HG03103 (cell line): ENCODE results near the gene TPSAB1.

ENCODE experiments used
- ATAC-seq: cut with Tn5 transposase; IDR thresholded peaks from one replicate; pipeline ENCODE4 v1.9.1; 2021; ENCODE audit warnings: low read depth; ENCODE audit not compliant: unreplicated experiment

The TPSAB1 gene

DNA sequence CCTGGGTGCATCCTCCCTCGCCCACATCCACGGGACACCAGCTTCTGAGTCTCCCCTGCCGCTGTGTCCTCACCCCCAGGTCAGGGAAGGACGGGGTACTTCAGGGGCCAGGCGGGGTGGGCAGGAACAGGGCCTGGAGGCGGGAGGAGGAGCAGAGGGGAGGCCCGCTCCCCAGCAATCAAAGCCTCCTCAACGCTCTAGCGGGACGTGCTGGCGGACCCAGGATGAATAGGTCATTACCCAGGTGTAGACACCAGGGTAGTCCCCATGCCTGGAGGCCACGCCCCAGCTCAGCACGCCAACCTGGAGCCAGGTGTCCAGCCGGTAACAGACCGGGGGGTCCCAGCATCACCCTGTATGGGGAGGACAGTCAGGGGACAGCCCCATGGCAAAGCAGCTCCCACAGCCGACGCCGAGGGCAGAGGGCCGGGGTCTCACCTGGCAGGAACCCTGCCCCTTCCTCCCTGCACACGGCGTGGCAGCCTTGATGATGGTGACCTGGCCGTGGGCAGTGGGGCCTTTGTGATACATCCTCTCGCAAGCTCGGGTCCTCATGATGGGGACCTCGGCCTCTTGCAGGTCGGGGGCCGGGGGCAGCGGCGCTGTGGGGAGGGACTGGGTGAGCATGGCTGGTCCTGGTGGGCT lies 39.6 kb downstream of the TPSAB1 start:
- no peak for ATAC-seq

DNA sequence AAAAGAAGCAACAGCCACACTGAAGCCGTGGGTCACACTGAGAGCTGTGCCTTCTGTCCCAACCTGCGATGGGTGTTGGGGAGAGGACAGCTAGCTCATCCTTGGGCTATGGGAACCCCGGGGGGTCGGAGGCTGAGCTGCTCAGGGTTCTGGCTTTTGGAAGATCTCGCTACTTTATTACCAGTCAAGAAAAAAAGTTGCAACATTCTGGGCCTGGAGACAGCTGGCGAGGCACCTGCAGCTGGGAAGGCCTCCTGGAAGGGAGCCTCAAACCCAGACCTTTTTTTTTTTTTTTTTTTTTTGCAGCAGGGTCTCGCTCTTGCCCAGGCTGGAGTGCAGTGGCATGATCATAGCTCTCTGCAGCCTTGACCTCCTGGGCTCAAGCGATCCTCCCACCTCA lies 40.3 kb downstream of the TPSAB1 start:
- ATAC-seq, result no peak

DNA sequence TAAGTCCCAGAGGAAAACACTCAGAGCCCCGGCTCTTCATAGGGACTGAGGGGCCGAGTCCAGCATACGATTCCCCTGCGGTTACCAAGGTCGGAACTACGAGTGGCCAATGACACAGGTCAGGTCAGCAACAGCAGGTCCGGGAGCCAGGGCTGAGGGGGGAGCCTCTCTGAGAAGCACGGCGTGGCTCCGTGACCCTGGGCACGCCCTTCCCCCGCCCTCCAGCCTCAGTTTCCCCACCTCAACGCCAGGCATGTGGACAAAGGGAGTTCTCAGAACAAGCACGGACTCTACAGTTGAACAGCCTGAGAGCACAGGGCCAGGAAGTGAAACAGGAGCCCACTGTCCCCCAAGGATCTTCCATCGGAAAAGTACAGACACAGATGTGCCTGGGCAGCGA lies 41.0 kb downstream of the TPSAB1 start:
- no peak for ATAC-seq

DNA sequence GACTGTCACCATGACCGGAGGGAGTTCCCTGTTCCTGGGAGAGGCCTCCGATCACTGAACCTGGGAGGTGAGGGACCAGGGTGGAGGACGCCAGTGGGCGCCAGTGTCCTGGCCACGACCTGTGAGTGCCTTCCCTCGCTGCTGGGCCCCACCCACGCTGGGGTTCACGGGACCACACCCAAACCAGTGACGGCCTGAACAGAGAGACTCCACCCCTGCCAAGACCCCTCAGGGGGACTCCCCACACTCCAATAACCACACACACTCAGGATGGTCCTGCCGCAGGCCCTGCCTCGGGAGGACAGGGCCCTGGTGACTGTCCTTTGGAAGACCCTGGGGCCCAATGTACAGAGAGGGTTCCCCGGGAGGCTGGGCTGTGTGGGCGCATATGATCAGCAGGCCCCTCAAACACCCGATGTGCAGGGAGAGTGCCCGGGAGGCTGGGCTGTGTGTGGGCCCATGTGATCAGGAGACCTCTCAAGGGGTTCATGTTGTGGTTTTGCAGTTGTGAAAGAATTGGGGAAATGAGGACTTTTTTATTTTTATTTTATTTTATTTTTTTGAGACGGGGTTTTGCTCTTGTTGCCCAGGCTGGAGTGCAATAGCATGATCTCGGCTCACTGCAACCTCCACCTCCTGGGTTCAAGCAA lies 41.9 kb downstream of the TPSAB1 start:
- no peak for ATAC-seq

DNA sequence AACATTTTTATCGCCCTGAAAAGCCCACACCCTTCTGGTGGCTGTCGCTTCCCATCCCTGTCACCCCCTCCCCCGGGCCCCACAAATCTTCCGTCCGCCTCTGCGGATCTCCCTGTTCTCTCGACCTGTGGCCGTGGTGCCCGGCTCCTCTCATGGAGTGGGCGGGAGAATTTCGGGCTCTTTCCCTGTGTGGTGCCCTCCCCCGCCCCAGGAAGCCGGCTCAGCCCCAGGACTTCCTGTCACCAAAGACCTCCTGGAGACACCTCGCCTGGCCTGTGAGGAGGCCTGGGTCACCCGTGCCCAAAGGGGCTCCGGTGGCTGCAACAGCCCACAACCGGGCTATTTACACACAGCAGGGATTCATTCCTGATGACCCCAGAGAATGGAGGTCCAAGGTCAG lies 42.8 kb downstream of the TPSAB1 start:
- ATAC-seq, result no peak

DNA sequence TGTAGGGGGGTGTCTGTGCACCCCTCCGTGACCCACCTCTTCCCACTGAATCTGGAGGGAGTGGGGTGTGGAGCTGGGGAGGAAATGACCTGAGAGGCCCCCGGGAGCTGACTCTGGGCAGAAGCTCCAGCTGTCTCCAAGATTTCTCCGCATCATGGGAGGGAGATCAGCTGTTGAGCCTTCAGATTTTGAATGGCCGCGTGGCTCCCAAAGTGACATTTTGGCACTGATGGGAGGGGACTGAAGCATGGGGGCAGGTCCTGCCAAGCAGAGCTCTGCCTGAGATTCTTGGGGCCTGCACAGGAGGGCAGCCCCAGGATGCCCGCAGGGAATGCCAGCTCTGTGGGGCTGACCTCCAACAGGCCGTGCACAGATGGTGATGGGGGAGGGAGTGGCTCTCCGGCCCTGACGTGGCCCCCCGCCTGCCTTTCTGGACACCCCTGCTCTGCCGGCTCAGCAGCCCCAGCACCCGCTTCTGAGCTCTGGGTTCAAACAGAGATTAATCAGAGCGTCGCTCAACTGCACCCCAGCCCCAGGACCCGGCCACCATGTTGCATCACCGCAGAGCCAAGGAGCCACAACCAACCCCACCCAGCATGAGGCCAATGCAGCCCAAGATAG lies 43.6 kb downstream of the TPSAB1 start:
- no peak for ATAC-seq

DNA sequence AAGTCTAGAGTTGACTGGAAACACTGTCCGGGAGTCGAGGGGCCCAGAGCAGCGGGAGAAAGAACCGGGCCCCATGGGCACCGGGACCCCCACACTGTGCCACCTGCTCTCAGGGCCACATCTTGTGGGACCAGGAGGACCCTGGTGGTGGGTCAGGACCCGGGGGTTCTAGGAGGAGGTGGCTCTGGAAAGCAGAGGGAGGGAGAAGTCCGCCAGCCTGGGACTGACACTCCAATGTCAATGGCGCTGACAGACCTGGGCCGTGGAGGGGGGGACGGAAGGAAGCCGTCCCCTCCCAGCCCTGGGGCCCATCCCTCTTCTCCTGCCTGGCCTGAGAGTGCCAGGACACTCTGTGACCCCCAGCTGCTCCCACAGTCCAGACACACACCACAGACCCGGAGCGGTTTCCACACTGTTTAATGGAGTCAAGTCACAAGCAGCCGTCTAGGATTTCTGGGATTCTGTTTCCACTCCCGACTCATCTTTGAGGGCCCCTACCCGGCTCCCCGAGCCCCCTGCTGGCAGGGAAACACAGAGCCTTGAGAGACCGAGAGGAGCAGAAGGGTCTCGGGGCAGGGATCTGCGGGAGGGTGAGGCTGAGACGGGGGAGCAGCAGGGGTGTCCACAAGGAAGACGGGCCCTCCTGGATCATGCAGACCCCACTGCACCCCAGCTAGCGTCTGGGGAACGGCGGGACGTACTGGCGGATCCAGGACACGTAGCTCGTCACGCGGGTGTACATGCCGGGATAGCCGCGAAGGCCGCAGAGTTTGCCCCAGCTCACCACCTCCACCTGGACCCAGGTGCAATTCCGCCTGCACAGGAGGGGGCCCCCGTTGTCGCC lies 45.4 kb downstream of the TPSAB1 start:
- ATAC-seq, result no peak

DNA sequence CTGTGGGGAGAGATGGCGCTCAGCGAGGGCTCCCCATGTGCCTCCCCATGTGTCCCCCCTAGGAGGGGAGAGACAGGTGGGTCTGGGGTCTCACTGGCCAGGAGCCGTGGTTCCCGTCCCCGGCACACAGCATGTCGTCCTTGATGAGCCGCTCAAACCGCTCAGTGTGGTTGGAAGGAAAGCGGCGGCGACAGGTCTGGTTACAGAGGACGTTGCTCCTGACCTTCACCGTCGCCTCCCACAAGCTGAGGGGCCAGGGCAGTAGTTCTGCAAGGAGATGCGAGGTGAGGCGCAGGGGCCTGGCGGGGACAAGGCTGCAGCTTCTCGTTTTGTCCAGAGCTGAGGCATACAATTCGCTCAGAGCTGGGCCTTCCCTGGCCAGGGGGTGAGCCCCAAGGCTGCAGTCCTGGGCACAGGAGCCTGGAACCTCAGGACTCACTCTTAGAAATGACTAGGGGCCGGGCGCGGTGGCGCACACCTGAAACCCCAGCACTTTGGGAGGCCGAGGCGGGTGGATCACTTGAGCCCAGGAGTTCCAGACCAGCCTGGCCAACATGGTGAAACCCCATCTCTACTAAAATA lies 46.1 kb downstream of the TPSAB1 start:
- no peak for ATAC-seq

DNA sequence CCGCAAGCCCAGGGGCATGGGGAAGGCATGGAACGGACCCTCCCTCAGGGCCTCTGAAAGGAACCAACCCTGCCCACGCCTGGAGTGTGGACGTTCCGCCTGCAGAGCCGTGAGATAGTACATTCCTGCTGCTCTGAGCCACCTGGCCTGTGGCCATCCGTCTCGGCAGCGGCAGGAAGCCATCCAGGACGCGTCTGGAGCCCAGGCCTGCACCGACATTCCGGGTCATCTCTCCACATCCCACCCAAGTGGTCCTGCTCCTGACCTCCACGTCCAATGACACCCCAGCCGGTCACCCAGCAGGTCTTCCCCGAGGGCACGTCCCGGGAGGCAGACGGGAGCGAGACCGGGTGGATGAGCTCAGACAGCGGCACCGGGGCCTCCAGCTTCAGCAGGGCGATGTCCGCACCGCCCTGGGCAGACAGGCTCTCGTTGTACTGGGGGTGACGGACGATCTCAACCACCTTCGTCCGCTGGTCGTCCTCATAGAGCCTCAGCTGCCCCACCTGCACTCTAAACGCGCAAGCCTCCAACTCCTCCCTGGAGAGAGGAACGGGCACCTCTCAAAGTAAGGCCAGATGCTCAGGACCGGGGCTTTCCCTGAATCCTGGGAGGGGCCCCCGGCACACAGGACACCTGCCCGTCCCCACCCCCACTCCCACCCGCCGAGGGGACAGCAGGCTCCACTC lies 47.6 kb downstream of the TPSAB1 start:
- no peak for ATAC-seq

DNA sequence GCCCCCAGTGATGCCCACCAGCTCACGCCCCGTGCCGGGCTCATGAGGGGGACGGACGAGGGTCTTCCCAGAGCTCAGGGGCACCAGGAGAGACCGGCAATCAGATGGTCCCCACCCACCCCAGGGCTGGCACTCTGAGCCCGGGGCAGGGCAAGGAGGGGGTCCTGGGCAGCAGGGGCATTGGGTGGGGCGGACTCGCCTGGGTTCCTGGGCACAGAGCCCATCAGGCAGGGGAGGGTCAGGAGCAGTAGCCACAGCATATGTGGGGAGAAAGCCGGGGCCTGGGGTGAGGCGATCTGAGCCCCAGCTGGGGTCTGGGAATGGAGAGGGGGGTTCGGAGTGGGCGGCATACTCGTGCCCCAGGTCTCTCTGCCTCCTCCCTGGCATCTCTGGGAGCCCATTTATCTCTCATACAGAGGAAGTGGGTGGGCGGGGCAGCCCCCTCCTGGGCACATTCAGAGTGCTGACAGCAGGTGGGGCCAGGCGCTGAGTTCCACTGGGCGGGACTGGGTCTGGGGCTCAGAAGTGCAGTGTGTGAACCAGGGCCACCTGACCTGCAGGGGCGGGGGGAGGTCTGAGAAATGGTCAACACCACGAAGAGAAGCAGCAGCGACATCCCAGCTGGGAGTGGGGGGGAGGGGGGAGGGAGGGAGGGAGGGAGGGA lies 48.4 kb downstream of the TPSAB1 start:
- no peak for ATAC-seq

DNA sequence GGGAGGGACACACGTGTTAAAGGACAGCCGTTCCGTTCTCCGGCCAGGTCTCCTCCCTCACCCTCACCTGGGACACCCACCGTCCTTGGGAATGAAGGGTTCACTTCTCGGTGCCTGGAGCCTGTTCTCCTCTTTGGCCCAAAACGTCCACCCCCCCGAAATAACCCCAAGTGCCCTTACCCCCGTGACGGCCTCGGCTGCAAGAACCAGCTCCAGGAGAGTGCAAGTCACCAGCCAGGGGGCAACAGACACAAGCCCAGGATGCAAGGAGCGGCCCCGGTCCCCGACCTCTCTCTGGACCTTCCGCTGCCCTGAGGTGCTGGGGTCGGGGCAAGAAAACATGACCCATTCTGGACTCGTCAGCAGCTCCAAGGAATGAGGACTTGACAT lies 49.0 kb downstream of the TPSAB1 start:
- ATAC-seq, result no peak

DNA sequence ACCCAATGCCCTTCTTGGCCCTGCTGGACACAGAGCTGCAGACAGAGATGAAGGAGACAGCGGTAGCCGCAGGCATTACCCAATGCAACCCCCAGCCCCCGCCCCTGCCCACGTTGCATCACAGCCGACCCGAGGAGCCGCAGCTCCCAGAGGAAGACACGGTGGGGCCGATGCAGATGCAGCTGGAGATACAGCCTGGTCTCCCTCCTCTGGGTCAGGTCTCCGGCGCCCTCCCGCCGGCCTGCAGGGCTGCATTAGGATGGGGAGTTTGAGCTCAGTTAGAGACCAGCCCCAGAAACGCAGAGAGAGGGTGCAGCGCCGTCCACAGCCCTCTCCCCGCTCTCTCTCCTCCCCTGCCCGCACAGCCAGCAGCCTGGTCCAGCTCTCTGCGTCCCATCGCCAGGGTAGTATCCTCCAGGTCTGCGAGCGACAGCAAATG lies 49.6 kb downstream of the TPSAB1 start:
- no peak for ATAC-seq

DNA sequence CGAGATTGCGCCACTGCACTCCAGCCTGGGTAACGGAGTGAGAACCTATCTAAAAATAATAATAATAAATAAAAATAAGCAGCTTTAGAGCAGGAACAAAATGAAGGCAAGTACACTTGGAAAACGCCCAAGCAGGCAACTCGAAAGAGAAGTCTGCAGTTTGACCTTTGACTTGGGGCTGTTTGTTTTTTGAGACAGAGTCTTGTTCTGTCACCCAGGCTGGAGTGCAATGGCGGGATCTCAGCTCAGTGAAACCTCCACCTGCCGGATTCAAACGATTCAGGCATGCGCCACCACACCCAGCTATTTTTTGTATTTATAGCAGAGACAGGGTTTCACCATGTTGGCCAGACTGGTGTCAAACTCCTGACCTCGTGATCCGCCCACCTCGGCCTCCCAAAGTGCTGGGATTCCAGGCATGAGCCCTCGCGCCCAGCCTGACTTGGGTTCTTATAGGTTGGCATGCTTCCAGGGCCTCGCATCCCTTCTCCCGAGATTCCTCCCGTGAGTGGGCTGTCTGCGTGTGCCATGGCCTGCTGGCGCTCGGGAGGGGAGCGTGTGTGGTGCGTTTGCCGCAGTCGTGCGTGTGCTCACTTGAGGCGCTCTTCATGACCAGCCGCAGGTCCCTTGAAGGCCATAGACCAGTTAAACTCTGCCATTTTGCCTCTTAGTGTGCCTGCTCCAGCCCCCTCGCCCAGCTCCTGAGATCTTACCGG lies 50.5 kb downstream of the TPSAB1 start:
- no peak for ATAC-seq

DNA sequence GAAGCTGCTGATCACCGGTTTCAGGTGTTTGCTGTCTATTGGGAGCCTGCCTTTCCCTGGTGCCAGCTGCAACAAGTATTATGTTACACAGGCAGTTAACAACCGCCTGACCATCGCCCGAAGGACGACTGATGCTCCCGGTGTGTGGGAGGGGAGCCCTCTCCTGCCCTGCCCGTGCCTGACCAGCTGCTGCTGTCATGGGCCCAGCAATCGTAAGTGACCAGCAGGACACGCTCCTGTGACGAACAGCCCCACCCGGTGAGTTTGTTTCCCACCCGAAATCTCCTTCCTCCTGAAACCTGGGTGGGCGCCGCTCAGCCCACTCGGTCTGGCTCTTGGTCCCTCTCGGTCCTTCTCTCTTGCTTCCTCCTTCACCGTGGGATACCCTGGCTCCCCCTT lies 51.1 kb downstream of the TPSAB1 start:
- ATAC-seq, result no peak
